Type B pancreatic cell (in vitro differentiated cells): ENCODE measurements around the gene CDK5R1. TPM values are rescaled to one million over a fixed set of nuclear protein-coding genes. Genes with fewer than 3 reads are reported as not detected.

Source experiments
- DNase-seq: peaks from one replicate; pipeline ENCODE4 v3.0.0; 2021; ENCODE audit warnings: mixed read lengths; ENCODE audit not compliant: unreplicated experiment; ENCODE audit errors: extremely low spot score
- H3K27ac Mint-ChIP-seq: 2 replicates; pipeline ENCODE4 v1.8.0; 2021; ENCODE audit warnings: mild to moderate bottlenecking, mixed read lengths
- H3K27me3 Mint-ChIP-seq: 2 replicates; pipeline ENCODE4 v1.8.0; 2021; ENCODE audit warnings: mixed read lengths
- H3K36me3 Mint-ChIP-seq: 2 replicates; pipeline ENCODE4 v1.8.0; 2021; ENCODE audit warnings: mixed read lengths
- H3K4me1 Mint-ChIP-seq: one replicate; pipeline ENCODE4 v1.8.0; 2021; ENCODE audit warnings: mixed read lengths; ENCODE audit not compliant: unreplicated experiment
- H3K4me3 Mint-ChIP-seq: 2 replicates; pipeline ENCODE4 v1.8.0; 2021; ENCODE audit warnings: mild to moderate bottlenecking, mixed read lengths
- H3K9me3 Mint-ChIP-seq: 2 replicates; pipeline ENCODE4 v1.8.0; 2021; ENCODE audit warnings: mixed read lengths
- CTCF ChIP-seq: fragments of 200-600 bp; sonication (generic); conservative IDR thresholded peaks from 2 replicates; pipeline ENCODE4 v1.5.0; 2021; ENCODE audit warnings: antibody characterized with exemption, mild to moderate bottlenecking
- total RNA-seq: library from RNA; stranded (reverse); gene quantifications from 2 replicates; pipeline ENCODE4 v1.2.1, GENCODE V29; 2021; ENCODE audit warnings: low replicate concordance

Gene CDK5R1
- total RNA-seq, 1 donor from 2014 or later: 9.7 TPM

DNA sequence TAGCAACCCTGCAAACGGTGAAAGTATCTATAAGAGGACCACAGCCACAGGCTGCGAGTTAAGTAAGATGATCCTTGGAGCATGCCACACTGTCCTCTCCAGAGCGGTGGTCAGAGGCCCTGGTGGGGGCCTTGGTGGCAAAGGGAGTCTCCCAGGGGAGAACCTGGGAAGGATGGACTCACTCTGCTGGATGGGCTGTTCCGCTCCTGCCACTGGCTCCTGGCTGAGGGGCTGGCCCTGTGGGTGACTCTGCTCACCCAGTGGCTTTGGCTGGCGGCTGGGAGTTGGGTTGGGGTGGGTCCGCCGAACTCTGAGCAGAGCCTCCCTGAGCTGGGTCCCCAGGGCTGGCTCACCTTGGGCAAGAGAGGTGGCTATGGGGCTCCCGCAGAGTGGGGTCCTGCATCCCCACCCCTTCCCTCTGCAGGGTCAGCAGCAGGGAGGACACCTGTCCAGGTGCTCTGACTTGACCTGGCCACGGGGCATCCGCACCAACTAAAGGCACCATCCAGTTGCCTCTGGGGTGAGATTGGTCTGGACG lies 7.3 kb downstream of the CDK5R1 start:
- H3K27ac Mint-ChIP-seq: no peak overlapping the region
- H3K9me3 Mint-ChIP-seq: no peaks in the 10 kb centered on the region
- H3K36me3 Mint-ChIP-seq: no peaks in the 10 kb centered on the region
- no peak overlapping the region for H3K4me3 Mint-ChIP-seq
- no peaks in the 10 kb centered on the region for H3K27me3 Mint-ChIP-seq
- DNase-seq: no peak
- TF ChIP-seq CTCF: no peak
- H3K4me1 Mint-ChIP-seq: peaks cover 10% of the 10 kb centered on the region

GRCh38 chr17:32494621-32495358 lies 8.0 kb downstream of the CDK5R1 start:
- no peak for DNase-seq
- Mint-ChIP-seq H3K4me3 (no peak overlapping the region), H3K36me3 (no peaks in the 10 kb centered on the region), H3K9me3 (no peaks in the 10 kb centered on the region), H3K27me3 (no peaks in the 10 kb centered on the region), H3K27ac (no peak overlapping the region), H3K4me1 (peaks cover 10% of the 10 kb centered on the region)
- TF ChIP-seq CTCF: no peak

DNA sequence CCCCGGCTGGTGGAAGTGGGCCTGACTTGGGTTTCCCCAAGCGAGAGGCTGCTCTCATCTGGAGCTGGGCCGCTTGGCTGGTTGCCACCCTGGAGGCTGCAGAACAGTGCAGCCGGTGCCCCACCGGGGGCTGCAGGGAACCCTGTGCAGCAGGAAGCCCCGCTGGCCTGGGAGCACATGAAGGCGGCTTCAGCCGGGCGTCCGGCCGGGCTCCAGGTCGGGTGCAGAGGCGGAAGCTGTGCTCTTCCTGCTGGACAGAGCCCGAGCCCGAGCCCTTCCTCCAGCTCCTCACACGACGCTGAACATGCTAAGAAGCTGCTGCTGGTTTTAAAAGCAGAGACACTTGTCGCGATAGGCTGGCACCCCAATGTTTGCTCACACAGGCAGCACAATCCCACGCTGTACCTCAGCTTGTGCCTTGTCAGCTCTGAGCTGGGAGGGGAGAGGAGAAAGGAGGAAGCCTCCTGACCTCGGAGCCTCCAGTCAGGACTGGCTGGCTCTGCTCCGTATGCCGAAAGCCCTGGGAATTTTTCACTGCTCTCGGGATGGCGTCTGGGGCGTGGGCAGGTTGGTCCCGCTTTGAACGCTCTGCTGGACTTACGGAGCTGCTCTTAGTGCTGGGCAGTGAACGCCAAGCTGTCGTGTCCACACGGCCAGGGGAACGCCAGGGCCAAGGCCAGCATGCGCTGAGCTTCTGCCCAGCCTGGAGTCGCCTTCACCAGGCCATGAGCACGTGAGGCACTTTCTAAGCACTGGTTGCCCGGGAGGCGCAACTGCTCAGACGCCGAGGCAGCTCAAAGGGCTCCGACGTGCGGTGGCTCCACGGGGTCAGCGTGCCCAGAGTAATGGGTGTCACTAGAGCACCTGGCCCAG lies 8.8 kb downstream of the CDK5R1 start:
- Mint-ChIP-seq H3K36me3 (no peaks in the 10 kb centered on the region), H3K4me1 (peaks cover 10% of the 10 kb centered on the region)
- no peak for TF ChIP-seq CTCF

GRCh38 chr17:32496395-32497073 lies 9.7 kb downstream of the CDK5R1 start:
- TF ChIP-seq CTCF: no peak
- peaks cover 10% of the 10 kb centered on the region for H3K4me1 Mint-ChIP-seq
- no peaks in the 10 kb centered on the region for H3K36me3 Mint-ChIP-seq
- H3K4me3 Mint-ChIP-seq: no peak overlapping the region
- DNase-seq: no peak
- no peaks in the 10 kb centered on the region for H3K27me3 Mint-ChIP-seq
- no peak overlapping the region for H3K27ac Mint-ChIP-seq
- H3K9me3 Mint-ChIP-seq: no peaks in the 10 kb centered on the region

More for the DNA sequence above, 8.8 kb downstream of the CDK5R1 start:
- H3K27ac Mint-ChIP-seq: no peak overlapping the region
- H3K9me3 Mint-ChIP-seq: no peaks in the 10 kb centered on the region
- H3K27me3 Mint-ChIP-seq: no peaks in the 10 kb centered on the region
- no peak overlapping the region for H3K4me3 Mint-ChIP-seq
- DNase-seq: no peak

DNA sequence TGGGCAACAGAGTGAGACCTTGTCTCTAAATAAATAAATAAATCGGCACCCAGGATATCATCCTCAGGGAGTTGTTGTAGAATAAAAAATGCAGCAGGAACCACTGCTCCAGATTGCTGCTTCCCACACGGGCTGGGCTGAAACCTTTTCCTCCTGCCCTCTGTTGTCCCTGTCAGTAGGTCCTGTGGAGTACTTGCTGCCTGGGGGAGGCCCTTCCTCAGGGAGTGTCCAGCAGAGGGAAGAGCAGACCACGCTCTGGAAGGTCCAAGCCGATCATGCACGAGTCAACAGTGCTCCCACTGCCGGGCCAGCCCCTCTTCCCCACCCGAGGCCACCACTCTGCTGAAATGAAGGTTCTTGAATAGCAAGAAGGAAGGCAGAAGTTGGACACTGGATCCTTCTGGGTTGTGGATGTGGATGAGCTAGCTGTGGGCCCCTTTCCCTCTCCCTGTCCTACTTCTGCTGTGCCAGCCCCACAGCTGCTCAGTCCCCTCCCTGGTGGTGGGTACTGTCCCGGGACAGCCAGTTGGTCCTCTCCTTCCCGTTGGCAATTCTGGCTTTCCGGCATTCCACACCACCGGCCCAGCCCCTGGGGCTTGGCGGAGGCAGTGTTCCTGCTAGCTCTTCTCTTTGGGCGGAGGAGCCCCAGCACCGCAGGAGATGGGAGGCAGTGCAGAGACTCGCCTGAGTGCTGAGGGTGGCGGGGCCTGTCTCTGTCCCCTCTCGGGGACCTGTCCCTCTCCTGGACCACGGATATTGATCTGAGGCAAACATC lies 10.8 kb downstream of the CDK5R1 start:
- no peak for DNase-seq
- H3K27ac Mint-ChIP-seq: no peak overlapping the region

More for the DNA sequence above, 10.8 kb downstream of the CDK5R1 start:
- Mint-ChIP-seq H3K27me3 (no peaks in the 10 kb centered on the region), H3K4me3 (no peak overlapping the region), H3K4me1 (peaks cover 5% of the 10 kb centered on the region), H3K9me3 (no peaks in the 10 kb centered on the region), H3K36me3 (no peaks in the 10 kb centered on the region)
- peak; percentile 27 for TF ChIP-seq CTCF
